Astrocyte (in vitro differentiated cells and primary cell): Measurements from ENCODE around the gene CDH13.

ENCODE experiments used
- CTCF ChIP-seq: IDR thresholded peaks from 2 replicates; pipeline ENCODE4 v1.5.1; 2011; ENCODE audit warnings: low read depth, mild to moderate bottlenecking, inconsistent platforms, low read length, moderate library complexity; ENCODE audit not compliant: insufficient read depth
- EZH2 ChIP-seq: IDR thresholded peaks from 2 replicates; pipeline ENCODE4 v1.6.1; 2012; ENCODE audit warnings: mild to moderate bottlenecking, low read length, inconsistent platforms; ENCODE audit not compliant: insufficient read depth

DNA sequence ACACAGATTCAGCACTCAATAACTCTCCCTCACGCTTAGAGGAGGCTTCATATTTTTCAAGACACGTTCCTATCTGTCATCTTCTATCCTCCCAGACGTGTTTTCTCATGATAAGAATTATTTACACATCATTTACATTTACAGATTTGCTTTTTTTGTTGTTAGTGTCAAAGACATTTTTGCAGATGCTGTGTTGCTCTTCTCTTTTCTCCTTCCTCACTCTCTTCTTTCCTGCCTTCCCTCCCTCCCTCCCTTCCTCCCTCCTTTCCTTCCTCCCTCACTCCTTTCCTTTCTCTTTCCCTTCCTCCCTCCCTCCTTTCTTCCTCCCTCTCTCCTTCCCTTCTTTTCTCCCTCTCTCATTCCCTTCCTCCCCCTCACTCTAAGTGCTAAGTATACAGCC, 643.9 kb downstream of the CDH13 start:
- TF ChIP-seq CTCF: no peak
- TF ChIP-seq EZH2: no peak
